ENCODE measurements around the gene DMP1.
"Not testable (repeated sequence)": the region's sequence is repeated elsewhere in the genome, so short reads cannot be mapped to it uniquely, and the experiment has no call there.

The DMP1 gene

DNA sequence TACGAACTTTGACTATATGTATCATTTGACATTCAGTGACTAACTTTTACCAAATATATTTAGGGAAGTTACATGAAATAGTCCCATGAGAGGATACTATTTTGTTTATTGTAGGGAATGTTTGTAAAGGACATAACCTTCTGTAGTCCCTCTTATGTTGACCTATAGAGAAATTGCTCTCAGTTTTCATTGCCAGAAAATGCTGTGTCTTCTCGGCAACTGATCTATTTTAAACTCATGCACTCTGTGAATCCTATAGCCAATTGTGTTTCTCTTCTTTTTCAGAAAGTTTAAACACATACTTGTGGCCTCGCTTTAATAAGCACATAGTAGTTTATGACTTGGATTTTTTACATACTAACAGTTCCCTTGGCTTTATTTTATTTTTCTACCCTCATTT is 38.2 kb downstream of the DMP1 start:
- no peaks in the 10 kb centered on the region for H3K4me1 ChIP-seq
- no peaks in the 10 kb centered on the region; the same call in none of the 2 replicates for H3K27me3 ChIP-seq
- no peak overlapping the region for H3K4me3 ChIP-seq (ENCODE audit: low read depth, low read length)
- H3K9me3 ChIP-seq = peaks cover 3% of the 10 kb centered on the region; the same call in 1 of the 2 replicates
- H3K36me3 ChIP-seq = no peaks in the 10 kb centered on the region
- TF ChIP-seq, protein P1, sequence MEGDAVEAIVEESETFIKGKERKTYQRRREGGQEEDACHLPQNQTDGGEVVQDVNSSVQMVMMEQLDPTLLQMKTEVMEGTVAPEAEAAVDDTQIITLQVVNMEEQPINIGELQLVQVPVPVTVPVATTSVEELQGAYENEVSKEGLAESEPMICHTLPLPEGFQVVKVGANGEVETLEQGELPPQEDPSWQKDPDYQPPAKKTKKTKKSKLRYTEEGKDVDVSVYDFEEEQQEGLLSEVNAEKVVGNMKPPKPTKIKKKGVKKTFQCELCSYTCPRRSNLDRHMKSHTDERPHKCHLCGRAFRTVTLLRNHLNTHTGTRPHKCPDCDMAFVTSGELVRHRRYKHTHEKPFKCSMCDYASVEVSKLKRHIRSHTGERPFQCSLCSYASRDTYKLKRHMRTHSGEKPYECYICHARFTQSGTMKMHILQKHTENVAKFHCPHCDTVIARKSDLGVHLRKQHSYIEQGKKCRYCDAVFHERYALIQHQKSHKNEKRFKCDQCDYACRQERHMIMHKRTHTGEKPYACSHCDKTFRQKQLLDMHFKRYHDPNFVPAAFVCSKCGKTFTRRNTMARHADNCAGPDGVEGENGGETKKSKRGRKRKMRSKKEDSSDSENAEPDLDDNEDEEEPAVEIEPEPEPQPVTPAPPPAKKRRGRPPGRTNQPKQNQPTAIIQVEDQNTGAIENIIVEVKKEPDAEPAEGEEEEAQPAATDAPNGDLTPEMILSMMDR (IDR thresholded peaks at IDR 0.05; ENCODE audit: low read depth, low read length) = no peak
- DNase-seq = no peak

DNA sequence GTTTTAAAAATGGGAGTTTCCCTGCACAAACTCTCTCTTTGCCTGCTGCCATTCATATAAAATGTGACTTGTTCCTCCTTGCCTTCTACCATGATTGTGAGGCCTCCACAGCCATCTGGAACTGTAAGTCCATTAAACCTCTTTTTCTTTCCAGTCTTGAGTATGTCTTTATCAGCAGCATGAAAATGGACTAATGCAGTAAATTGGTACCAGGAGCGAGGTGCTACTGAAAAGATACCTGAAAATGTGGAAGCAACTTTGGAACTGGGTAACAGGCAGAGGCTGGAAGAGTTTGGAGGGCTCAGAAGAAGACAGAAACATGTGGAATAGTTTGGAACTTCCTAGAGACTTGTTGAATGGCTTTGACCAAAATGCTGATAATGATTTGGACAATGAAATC is 40.9 kb downstream of the DMP1 start:
- H3K4me3 ChIP-seq (ENCODE audit: low read depth, low read length); H3K9me3 ChIP-seq; H3K27me3 ChIP-seq; H3K4me1 ChIP-seq; H3K36me3 ChIP-seq; DNase-seq: not testable (repeated sequence)

DNA sequence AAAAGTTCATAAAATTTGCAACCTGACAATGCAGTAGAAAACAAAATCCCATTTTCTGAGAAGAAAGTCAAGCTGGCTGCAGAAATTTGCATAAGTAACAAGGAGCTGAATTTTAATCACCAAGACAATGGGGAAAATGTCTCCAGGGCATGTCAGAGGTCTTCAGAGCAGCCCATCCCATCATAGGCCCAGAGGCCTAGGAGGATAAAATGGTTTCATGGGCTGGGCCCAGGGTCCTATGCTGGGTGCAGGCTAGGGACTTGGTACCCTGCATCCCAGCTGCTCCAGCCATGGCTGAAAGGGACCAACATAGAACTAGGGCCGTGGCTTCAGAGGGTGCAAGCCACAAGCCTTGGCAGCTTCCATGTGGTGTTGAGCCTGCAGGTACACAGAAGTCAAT is 42.0 kb downstream of the DMP1 start:
- DNase-seq; H3K9me3 ChIP-seq; H3K4me3 ChIP-seq (ENCODE audit: low read depth, low read length); H3K27me3 ChIP-seq; H3K4me1 ChIP-seq; H3K36me3 ChIP-seq: not testable (repeated sequence)

DNA sequence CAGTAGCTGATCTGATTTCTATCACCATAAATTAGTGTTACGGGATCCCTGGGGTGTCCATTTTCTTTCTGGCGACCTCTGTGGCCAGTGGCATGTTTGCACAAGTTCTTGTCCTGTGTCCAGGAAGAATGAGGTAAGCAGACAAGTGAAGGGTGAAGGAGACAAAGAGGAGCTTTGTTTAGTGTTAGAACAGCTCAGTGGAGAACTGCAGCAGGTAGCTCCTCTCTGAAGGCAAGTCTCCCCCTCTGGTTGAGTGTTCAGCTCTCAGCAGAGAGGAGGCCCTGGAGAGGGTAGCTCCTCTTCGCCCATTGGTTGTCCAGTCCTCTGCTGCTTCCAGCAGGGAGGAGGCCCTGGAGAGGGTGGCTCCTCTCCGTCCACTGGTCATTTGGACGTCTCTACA is 47.2 kb downstream of the DMP1 start:
- no peaks in the 10 kb centered on the region for H3K36me3 ChIP-seq
- DNase-seq = no peak
- no peak overlapping the region for H3K4me3 ChIP-seq (ENCODE audit: low read depth, low read length)
- peaks cover 4% of the 10 kb centered on the region; the same call in 1 of the 2 replicates for H3K27me3 ChIP-seq
- H3K9me3 ChIP-seq = no peaks in the 10 kb centered on the region
- H3K4me1 ChIP-seq = no peaks in the 10 kb centered on the region
- TF ChIP-seq, protein P1 (IDR thresholded peaks at IDR 0.05; ENCODE audit: low read depth, low read length) = no peak

DNA sequence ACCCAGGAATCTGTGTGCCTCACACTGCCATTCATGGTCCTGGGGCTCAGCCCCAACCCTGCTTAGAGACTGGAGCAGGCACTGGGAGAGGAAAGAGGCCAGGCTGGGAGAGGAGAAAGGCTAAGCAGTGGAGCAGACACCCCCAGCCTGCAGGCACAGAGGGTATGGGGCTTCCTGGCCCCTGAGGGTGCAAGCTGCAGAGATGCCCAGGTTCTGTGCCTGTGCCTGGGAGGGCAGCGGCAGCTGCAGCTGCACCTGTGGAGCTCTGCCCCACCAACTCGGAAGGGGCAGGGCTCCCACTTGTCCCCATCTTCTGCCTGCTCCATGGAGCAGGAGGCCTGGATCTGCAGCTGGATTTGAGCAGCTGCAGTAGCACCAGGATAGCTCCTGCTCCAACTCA is 47.9 kb downstream of the DMP1 start:
- Histone ChIP-seq H3K36me3 (no peaks in the 10 kb centered on the region), H3K27me3 (peaks cover 4% of the 10 kb centered on the region; the same call in 1 of the 2 replicates), H3K4me1 (no peaks in the 10 kb centered on the region), H3K9me3 (no peaks in the 10 kb centered on the region), H3K4me3 (ENCODE audit: low read depth, low read length) (no peak overlapping the region)
- peak; percentile 13 for DNase-seq
- TF ChIP-seq, protein P1 (IDR thresholded peaks at IDR 0.05; ENCODE audit: low read depth, low read length) = no peak

- no peaks in the 10 kb centered on the region for H3K36me3 ChIP-seq
- H3K9me3 ChIP-seq = no peaks in the 10 kb centered on the region
- no peaks in the 10 kb centered on the region for H3K4me1 ChIP-seq
- H3K4me3 ChIP-seq (ENCODE audit: low read depth, low read length) = no peak overlapping the region
- no peak for DNase-seq
- TF ChIP-seq, protein P1 (IDR thresholded peaks at IDR 0.05; ENCODE audit: low read depth, low read length) = no peak
- peaks cover 4% of the 10 kb centered on the region; the same call in 1 of the 2 replicates for H3K27me3 ChIP-seq
Observed at GRCh38 chr4:87698394-87698793, 48.3 kb downstream of the DMP1 start.

GRCh38 chr4:87704001-87704400 is 53.9 kb downstream of the DMP1 start:
- Histone ChIP-seq H3K4me3 (ENCODE audit: low read depth, low read length) (no peak overlapping the region), H3K36me3 (no peaks in the 10 kb centered on the region), H3K4me1 (no peaks in the 10 kb centered on the region), H3K9me3 (no peaks in the 10 kb centered on the region), H3K27me3 (peaks cover 4% of the 10 kb centered on the region; the same call in 1 of the 2 replicates)
- no peak for DNase-seq
- TF ChIP-seq, protein P1 (IDR thresholded peaks at IDR 0.05; ENCODE audit: low read depth, low read length) = no peak

Measured in BE2C (cell line).